NT2/D1 (cell line): ENCODE results near the gene LAD1.

ENCODE experiments used
- SUZ12 ChIP-seq: IDR thresholded peaks from 2 replicates; pipeline ENCODE4 v1.6.1; 2011; ENCODE audit not compliant: insufficient read length, insufficient read depth; ENCODE audit errors: extremely low read depth
- YY1 ChIP-seq: IDR thresholded peaks from 2 replicates; pipeline ENCODE4 v1.6.1; 2011; ENCODE audit not compliant: insufficient read length, insufficient read depth
- ZNF274 ChIP-seq: IDR thresholded peaks from 2 replicates; pipeline ENCODE4 v1.6.1; 2011; ENCODE audit warnings: mild to moderate bottlenecking, low read depth, low read length

DNA sequence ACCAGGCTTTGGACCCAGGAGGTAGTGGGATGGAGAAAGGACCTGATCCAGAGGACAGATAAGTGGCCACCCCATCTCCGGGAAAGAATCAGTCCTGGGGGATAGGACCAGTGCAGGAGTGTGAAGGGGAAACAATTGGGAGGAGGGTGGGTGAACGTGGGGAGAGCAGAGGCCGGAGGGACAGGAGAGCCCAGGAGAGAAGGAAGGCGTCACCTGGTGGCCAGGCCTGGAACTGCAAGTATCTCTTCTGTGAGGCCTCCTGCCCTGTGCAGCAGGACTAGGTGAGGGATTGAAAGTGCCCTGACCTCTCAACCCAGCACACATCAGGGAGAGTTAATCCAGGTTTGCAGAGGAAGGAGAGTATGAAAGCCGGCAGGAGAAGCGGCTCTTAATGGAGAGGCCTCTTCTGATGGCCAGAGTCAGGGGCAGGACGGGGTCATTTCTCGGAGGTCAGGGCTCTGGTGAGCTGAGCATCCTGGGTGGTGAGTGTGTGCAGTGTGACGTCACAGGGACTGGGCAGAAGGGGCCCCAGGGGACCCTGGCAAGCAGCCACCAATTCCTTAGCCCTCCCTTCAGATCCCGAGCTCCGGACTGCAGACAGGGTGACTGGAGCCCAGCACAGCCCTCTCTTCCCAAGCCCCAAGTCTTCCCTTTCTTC lies 9.2 kb upstream of the LAD1 start:
- TF ChIP-seq ZNF274 (no peak), SUZ12 (no peak), YY1 (no peak)
